ENCODE data around the gene KCNH5. TPM values are rescaled to one million over a fixed set of nuclear protein-coding genes. Genes with fewer than 3 reads are reported as not detected.
"Not testable (repeated sequence)": the region's sequence is repeated elsewhere in the genome, so short reads cannot be mapped to it uniquely, and the experiment has no call there.

Gene KCNH5
- total RNA-seq, 2 experiments from 2014 or later, result not detected

DNA sequence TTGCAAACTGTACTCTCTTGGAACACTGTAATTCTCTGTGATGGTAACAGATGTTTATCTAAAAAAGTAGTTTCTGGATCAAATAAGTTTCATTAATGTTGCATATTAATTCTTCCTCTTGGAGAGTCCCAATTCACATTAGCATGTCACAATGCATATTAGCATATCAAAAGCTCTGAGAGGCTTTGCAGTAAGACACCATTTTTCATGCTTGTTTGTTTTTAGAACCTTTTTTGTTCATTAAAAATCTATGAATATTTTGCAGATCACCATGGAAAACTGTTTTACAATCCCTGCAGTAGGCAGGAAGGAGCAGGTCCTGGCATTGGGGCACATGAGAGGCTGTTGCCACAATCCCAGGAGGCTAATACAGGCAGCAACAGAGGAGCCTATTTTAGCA, 180.7 kb downstream of the KCNH5 start:
- ChIA-PET CTCF (no interaction called here), POLR2A (no interaction called here)
- Mint-ChIP-seq H3K4me3 (no peak overlapping the region), H3K27ac (no peak overlapping the region), H3K4me1 (ENCODE audit: low read depth) (no peaks in the 10 kb centered on the region), H3K27me3 (ENCODE audit: low read depth) (no peaks in the 10 kb centered on the region), H3K36me3 (ENCODE audit: low read depth) (no peaks in the 10 kb centered on the region), H3K9me3 (ENCODE audit: insufficient read depth) (no peaks in the 10 kb centered on the region)
- no peak for DNase-seq
- ATAC-seq, result no peak

DNA sequence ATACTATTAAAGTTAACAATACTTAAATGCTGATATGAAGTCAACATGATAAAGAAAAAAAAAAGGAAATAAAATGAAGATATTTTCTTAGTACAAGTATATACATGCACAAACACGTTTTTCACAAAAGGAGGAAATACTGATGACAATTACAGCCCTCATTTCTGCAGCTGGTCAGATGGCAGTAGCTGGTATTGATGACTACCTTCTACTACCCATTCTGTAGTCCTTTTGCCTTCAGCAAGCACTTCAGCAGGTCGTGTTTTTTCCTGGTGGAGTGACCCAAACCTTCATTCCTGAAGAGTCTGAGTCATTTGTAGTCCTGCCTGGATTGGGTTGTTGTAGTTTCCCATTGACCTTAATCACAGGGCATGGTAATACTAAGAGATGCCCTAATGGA, 187.2 kb downstream of the KCNH5 start:
- H3K27ac Mint-ChIP-seq; POLR2A ChIA-PET; ATAC-seq; H3K4me1 Mint-ChIP-seq (ENCODE audit: low read depth); H3K9me3 Mint-ChIP-seq (ENCODE audit: insufficient read depth); CTCF ChIA-PET; DNase-seq; H3K4me3 Mint-ChIP-seq; H3K27me3 Mint-ChIP-seq (ENCODE audit: low read depth); H3K36me3 Mint-ChIP-seq (ENCODE audit: low read depth): not testable (repeated sequence)

DNA sequence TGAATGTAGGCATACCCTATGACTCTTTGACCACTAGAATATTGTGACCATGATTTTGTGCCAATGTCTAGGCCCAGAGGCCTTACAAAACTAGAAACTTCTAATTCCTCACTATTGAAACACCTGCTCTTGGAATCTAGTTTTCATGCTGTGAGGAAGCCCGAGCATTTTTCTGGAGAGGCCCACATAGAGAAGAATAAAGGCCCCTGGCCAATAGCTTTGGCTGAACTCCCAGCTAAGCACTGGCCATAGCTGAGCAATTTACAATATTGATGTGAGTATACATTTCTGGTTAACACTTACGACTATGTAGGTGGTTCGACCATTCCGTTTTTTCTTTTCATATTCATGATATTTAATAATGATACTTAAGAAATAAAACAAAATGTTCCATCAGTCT, 190.3 kb downstream of the KCNH5 start:
- Mint-ChIP-seq H3K4me3 (no peak overlapping the region), H3K36me3 (ENCODE audit: low read depth) (no peaks in the 10 kb centered on the region), H3K27ac (no peak overlapping the region), H3K27me3 (ENCODE audit: low read depth) (no peaks in the 10 kb centered on the region), H3K4me1 (ENCODE audit: low read depth) (no peaks in the 10 kb centered on the region), H3K9me3 (ENCODE audit: insufficient read depth) (no peaks in the 10 kb centered on the region)
- ChIA-PET CTCF (no interaction called here), POLR2A (no interaction called here)
- no peak for ATAC-seq
- DNase-seq, result no peak

DNA sequence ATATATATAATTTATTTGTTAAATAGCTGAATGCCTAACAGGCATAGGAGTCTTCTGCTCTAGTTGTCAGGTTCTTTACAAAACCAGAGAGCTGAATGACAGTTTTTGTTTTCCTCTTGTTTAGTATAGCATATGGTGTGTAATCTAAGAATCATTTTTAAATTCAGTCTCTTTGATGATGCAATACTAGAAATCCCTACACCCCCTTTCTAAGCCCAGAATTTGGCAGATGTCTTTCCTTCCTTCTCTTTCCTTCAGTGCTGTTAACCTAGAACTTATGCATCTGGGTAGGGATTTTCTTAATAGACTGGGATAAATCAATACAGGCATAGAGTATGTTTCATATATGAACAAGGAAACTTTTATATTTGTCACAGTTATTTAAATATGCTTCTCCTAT, 198.1 kb downstream of the KCNH5 start:
- no peaks in the 10 kb centered on the region for H3K4me1 Mint-ChIP-seq (ENCODE audit: low read depth)
- no peak overlapping the region for H3K4me3 Mint-ChIP-seq
- ChIA-PET POLR2A (no interaction called here), CTCF (no interaction called here)
- no peaks in the 10 kb centered on the region for H3K27me3 Mint-ChIP-seq (ENCODE audit: low read depth)
- no peak overlapping the region for H3K27ac Mint-ChIP-seq
- ATAC-seq (no peak), DNase-seq (no peak)
- H3K9me3 Mint-ChIP-seq (ENCODE audit: insufficient read depth), result no peaks in the 10 kb centered on the region
- no peaks in the 10 kb centered on the region for H3K36me3 Mint-ChIP-seq (ENCODE audit: low read depth)

DNA sequence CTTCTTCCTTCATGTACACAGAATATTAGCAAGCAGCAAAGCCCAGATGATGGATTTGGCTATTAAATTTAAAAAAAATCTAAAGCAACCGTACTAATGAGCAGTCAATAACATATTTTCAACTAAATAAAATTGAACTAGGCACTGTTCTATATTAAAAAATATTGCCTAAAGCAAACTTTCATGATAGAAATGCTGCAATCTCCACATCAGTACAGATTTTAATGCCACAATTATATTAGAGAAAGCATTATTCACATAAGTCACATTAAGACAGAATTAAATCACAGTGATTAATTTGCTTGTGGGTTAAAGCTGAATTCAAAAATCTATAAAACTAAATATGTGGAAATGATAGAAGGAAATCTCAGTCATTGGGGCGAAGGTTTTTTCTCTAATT, 200.7 kb downstream of the KCNH5 start:
- H3K4me3 Mint-ChIP-seq, result no peak overlapping the region
- H3K9me3 Mint-ChIP-seq (ENCODE audit: insufficient read depth), result no peaks in the 10 kb centered on the region
- no peaks in the 10 kb centered on the region for H3K36me3 Mint-ChIP-seq (ENCODE audit: low read depth)
- DNase-seq, result no peak
- POLR2A ChIA-PET, result no interaction called here
- ATAC-seq, result no peak
- H3K4me1 Mint-ChIP-seq (ENCODE audit: low read depth), result no peaks in the 10 kb centered on the region
- no peak overlapping the region for H3K27ac Mint-ChIP-seq
- CTCF ChIA-PET, result no interaction called here
- H3K27me3 Mint-ChIP-seq (ENCODE audit: low read depth), result no peaks in the 10 kb centered on the region

DNA sequence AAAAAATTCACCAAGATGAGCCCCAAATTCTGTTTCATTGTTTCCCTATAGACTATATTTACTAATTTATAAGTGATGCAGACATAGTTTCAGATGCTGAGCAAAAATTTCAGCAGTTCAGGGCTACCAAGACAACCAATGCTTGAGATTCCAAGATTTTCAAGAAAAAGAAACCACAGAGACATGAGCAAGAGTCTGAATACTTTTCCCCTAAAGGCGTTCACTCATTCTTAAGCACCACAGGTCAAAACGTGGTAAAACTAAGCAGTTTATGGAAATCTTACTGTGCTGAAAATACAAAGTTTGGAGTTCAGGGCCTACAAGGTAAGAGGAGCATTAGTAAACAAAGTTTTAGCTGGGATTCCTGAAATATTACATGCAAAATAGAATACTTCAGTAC, 221.2 kb downstream of the KCNH5 start:
- ATAC-seq (no peak), DNase-seq (no peak)
- no peaks in the 10 kb centered on the region for H3K36me3 Mint-ChIP-seq (ENCODE audit: low read depth)
- no peaks in the 10 kb centered on the region for H3K4me1 Mint-ChIP-seq (ENCODE audit: low read depth)
- POLR2A ChIA-PET, result no interaction called here
- no peak overlapping the region for H3K4me3 Mint-ChIP-seq
- H3K27ac Mint-ChIP-seq, result no peak overlapping the region
- no peaks in the 10 kb centered on the region for H3K27me3 Mint-ChIP-seq (ENCODE audit: low read depth)
- peaks cover 4% of the 10 kb centered on the region for H3K9me3 Mint-ChIP-seq (ENCODE audit: insufficient read depth)
- CTCF ChIA-PET, result no interaction called here

DNA sequence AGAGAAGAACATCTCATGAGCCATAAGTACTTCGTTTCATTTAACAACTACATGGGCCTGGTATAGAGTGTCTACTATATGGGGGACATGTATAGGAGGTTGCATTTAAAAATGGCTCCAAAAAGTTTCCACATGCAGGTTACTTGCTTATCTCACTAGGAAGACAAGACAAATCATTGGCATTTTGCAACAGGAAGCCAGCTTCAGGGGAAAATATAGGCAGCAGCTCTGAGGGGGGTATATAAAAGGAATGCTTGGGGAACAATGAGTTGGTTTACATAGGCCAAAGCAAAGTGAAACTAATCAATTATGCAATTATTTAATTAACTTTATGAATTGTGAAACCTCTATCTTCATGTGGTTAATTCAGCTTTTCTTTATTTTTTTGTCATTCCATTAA, 225.3 kb downstream of the KCNH5 start:
- H3K36me3 Mint-ChIP-seq (ENCODE audit: low read depth), result no peaks in the 10 kb centered on the region
- ChIA-PET CTCF (no interaction called here), POLR2A (no interaction called here)
- peaks cover 4% of the 10 kb centered on the region for H3K9me3 Mint-ChIP-seq (ENCODE audit: insufficient read depth)
- DNase-seq, result no peak
- no peak for ATAC-seq
- no peaks in the 10 kb centered on the region for H3K27me3 Mint-ChIP-seq (ENCODE audit: low read depth)
- no peaks in the 10 kb centered on the region for H3K4me1 Mint-ChIP-seq (ENCODE audit: low read depth)
- H3K27ac Mint-ChIP-seq, result no peak overlapping the region
- no peak overlapping the region for H3K4me3 Mint-ChIP-seq

DNA sequence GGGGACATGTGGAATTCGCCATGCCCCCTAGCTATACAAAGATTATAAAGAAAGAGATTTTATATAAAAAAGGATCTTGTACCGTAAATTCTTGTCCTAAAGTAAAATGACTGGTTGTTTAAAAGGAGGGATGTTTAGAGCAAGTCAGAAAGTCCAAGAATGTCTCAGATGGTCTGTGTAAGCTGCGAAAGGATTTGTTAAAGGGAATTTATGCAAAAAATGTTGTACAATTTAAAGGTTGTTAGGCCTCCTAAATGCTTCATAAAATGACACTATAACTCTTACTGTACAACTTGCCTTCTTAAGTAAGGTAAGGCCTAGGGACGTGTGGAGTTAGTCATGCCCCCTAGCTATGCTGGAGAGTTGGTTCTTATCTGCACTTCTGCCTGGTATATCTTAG, 237.6 kb downstream of the KCNH5 start:
- H3K36me3 Mint-ChIP-seq (ENCODE audit: low read depth), result no peaks in the 10 kb centered on the region
- H3K27me3 Mint-ChIP-seq (ENCODE audit: low read depth), result no peaks in the 10 kb centered on the region
- no peak for DNase-seq
- H3K4me3 Mint-ChIP-seq, result no peak overlapping the region
- ChIA-PET CTCF (no interaction called here), POLR2A (no interaction called here)
- H3K4me1 Mint-ChIP-seq (ENCODE audit: low read depth), result no peaks in the 10 kb centered on the region
- H3K27ac Mint-ChIP-seq, result no peak overlapping the region
- no peak for ATAC-seq
- peaks cover 3% of the 10 kb centered on the region for H3K9me3 Mint-ChIP-seq (ENCODE audit: insufficient read depth)

DNA sequence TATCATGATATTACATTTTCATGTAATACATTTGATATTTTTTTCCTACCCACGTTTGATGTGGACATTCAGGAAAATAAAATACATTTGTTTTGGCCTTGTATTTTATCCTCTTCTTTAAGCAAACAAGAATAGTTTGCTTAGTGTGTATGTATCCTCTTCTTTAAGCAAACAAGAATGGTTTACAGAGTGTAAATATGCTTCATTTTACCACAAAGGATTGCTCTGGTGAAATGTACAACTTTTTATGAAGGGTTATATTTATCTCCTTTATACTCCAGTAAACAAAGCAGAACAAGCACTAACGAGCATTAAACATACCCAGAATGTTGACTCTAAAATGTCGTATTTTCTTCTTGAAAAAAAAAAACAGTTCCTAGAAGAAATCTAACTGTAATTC, 244.7 kb downstream of the KCNH5 start:
- no peak for DNase-seq
- no peaks in the 10 kb centered on the region for H3K4me1 Mint-ChIP-seq (ENCODE audit: low read depth)
- H3K27me3 Mint-ChIP-seq (ENCODE audit: low read depth), result no peaks in the 10 kb centered on the region
- ChIA-PET POLR2A (no interaction called here), CTCF (no interaction called here)
- no peak overlapping the region for H3K4me3 Mint-ChIP-seq
- ATAC-seq, result no peak
- H3K9me3 Mint-ChIP-seq (ENCODE audit: insufficient read depth), result no peaks in the 10 kb centered on the region
- H3K36me3 Mint-ChIP-seq (ENCODE audit: low read depth), result no peaks in the 10 kb centered on the region
- no peak overlapping the region for H3K27ac Mint-ChIP-seq

DNA sequence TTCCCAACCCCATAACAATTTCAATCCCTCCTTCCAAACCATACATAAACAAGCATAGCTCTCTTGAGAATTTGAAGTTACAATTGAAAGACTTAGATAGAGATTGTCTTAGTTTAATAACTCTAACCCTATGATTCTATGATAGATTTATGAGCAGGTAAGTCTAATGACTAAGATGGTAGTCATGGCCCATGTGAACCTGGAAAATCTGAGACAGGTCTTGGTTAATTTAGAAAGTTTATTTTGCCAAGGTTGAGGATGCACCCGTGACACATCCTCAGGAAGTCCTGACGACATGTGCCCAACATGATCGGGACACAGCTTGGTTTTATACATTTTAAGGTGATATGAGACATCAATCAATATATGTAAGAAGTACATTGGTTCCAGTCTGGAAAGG, 248.8 kb downstream of the KCNH5 start:
- Mint-ChIP-seq H3K27ac (no peak overlapping the region), H3K9me3 (ENCODE audit: insufficient read depth) (no peaks in the 10 kb centered on the region), H3K36me3 (ENCODE audit: low read depth) (no peaks in the 10 kb centered on the region), H3K27me3 (ENCODE audit: low read depth) (no peaks in the 10 kb centered on the region), H3K4me1 (ENCODE audit: low read depth) (no peaks in the 10 kb centered on the region), H3K4me3 (no peak overlapping the region)
- ChIA-PET POLR2A (no interaction called here), CTCF (no interaction called here)
- DNase-seq (no peak), ATAC-seq (no peak)

DNA sequence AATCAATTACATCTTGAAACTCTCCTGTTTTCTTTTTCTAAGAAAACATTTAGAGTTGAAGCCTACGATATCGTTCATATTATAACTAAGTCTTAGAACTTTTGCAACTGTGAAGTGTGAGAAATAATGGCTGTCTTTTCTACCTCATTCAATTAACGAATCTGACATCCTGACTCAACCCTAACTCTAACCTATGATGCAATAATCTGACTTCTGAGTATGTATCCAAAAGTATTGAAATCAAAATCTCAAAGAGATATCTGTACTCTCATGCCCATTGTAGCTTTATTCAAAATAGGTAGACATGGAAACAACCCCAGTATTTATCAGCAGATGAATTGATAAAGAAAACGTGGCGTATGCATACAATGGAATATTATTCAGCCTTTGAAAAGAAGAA, 252.7 kb downstream of the KCNH5 start:
- CTCF ChIA-PET, result no interaction called here

DNA sequence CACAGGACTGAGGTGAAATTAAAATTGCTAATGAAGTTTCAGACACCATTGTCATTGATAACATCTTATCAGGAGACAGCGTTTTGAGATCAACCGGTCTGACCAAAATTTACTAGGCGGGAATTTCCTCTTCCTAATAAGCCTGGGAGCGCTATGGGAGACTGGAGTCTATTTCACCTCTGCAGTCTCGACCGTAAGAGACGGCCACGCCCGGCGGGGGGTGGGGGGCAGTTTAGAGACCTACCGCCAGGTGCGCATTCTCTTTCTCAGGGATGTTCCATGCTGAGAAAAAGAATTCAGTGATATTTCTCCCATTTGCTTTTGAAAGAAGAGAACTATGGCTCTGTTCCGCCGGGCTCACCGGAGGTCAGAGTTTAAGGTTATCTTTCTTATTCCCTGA, 263.9 kb downstream of the KCNH5 start:
- H3K4me3 Mint-ChIP-seq; POLR2A ChIA-PET; ATAC-seq; CTCF ChIA-PET; H3K27ac Mint-ChIP-seq; H3K36me3 Mint-ChIP-seq (ENCODE audit: low read depth); H3K4me1 Mint-ChIP-seq (ENCODE audit: low read depth); H3K27me3 Mint-ChIP-seq (ENCODE audit: low read depth); DNase-seq: not testable (repeated sequence)
- H3K9me3 Mint-ChIP-seq (ENCODE audit: insufficient read depth), result peaks cover 11% of the 10 kb centered on the region

More for the DNA sequence above, 252.7 kb downstream of the KCNH5 start:
- no peak overlapping the region for H3K27ac Mint-ChIP-seq
- no peak overlapping the region for H3K4me3 Mint-ChIP-seq
- no peak for ATAC-seq
- POLR2A ChIA-PET, result no interaction called here
- H3K27me3 Mint-ChIP-seq (ENCODE audit: low read depth), result no peaks in the 10 kb centered on the region
- no peaks in the 10 kb centered on the region for H3K36me3 Mint-ChIP-seq (ENCODE audit: low read depth)
- peaks cover 8% of the 10 kb centered on the region for H3K9me3 Mint-ChIP-seq (ENCODE audit: insufficient read depth)
- no peak for DNase-seq
- no peaks in the 10 kb centered on the region for H3K4me1 Mint-ChIP-seq (ENCODE audit: low read depth)

DNA sequence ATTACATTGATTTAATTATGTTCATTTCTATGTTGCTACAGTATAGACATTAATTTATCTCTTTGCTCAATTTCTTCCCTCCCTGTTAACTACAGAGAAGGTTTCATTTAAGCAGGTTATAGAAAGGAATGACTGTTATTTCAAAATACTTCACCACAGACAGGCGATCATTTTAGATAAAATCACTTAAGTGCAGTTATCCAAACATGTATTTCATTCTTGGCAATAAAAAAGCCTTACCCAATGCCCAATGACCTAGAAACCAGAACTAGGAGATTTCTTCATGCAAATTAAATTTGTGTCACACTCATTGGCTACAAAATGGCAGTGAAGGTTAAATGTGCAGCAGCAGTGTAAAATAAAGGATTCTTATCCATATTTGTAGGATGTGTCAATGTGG, 266.4 kb downstream of the KCNH5 start:
- no peak for DNase-seq
- Mint-ChIP-seq H3K27ac (no peak overlapping the region), H3K9me3 (ENCODE audit: insufficient read depth) (peaks cover 11% of the 10 kb centered on the region), H3K27me3 (ENCODE audit: low read depth) (no peaks in the 10 kb centered on the region), H3K4me3 (no peak overlapping the region), H3K4me1 (ENCODE audit: low read depth) (no peaks in the 10 kb centered on the region), H3K36me3 (ENCODE audit: low read depth) (no peaks in the 10 kb centered on the region)
- CTCF ChIA-PET, result no interaction called here
- no peak for ATAC-seq
- POLR2A ChIA-PET, result no interaction called here

DNA sequence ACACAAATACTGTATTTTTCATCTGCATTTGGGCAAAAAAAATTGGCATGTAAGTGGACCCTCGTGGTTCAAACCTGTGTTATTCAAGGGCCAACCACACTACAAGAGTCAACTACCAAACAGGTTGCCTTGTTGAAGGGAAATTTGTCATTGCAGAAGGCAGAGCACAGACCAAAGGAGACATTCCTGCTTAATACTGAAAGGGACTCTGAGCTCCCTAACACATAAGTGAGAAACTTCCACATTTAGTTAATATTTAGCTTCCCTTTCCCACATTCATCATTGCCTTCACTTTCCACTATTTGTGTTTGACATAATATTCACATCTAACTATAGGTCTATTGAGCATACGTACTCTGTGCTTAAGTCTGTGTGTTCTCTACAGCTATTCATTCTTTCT, 266.9 kb downstream of the KCNH5 start:
- Mint-ChIP-seq H3K4me1 (ENCODE audit: low read depth) (no peaks in the 10 kb centered on the region), H3K4me3 (no peak overlapping the region), H3K36me3 (ENCODE audit: low read depth) (no peaks in the 10 kb centered on the region), H3K9me3 (ENCODE audit: insufficient read depth) (peaks cover 11% of the 10 kb centered on the region), H3K27ac (no peak overlapping the region), H3K27me3 (ENCODE audit: low read depth) (no peaks in the 10 kb centered on the region)
- ChIA-PET POLR2A (no interaction called here), CTCF (no interaction called here)
- no peak for DNase-seq
- ATAC-seq, result no peak

Data from activated CD8-positive, alpha-beta T cell treated with anti-CD3 and anti-CD28 coated beads, Interleukin-2, amount 10 ng/mL, durations not matched to agents 7 days and 5 days (primary cell).